Measurements from ENCODE around the gene ACTR3. TPM values are rescaled to one million over a fixed set of nuclear protein-coding genes. Genes with fewer than 3 reads are reported as not detected.

Gene ACTR3
- total RNA-seq, 1 donor from 2014 or later = 45.4 TPM

DNA sequence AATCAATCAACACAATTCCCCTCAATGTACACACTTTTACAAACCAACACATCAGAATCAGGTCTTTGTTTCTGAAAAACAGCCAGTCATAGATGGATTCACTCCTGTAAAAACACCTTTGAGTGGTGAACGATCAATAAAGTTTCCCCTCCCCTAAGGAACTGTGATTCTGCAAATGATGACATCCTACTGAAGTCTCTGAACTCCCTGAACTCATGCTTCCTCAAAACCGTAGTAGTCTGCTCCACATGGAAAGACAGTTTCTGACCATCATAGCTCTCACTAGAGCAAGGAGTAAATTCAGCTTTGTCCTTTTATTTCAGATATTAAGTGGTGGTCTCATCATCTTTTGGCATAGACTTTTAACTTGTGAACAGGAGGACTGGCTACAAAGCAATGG lies 43.5 kb upstream of the ACTR3 start:
- no peak for DNase-seq (ENCODE audit: low spot score in 2 of 2)
- H3K27ac ChIP-seq = no peak overlapping the region
- TF ChIP-seq, protein P1, sequence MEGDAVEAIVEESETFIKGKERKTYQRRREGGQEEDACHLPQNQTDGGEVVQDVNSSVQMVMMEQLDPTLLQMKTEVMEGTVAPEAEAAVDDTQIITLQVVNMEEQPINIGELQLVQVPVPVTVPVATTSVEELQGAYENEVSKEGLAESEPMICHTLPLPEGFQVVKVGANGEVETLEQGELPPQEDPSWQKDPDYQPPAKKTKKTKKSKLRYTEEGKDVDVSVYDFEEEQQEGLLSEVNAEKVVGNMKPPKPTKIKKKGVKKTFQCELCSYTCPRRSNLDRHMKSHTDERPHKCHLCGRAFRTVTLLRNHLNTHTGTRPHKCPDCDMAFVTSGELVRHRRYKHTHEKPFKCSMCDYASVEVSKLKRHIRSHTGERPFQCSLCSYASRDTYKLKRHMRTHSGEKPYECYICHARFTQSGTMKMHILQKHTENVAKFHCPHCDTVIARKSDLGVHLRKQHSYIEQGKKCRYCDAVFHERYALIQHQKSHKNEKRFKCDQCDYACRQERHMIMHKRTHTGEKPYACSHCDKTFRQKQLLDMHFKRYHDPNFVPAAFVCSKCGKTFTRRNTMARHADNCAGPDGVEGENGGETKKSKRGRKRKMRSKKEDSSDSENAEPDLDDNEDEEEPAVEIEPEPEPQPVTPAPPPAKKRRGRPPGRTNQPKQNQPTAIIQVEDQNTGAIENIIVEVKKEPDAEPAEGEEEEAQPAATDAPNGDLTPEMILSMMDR (IDR thresholded peaks at IDR 0.05) = no peak
- H3K4me1 ChIP-seq = no peaks in the 10 kb centered on the region
- no peaks in the 10 kb centered on the region for H3K36me3 ChIP-seq
- H3K9me3 ChIP-seq = no peaks in the 10 kb centered on the region
- intact Hi-C loops (cut with DNase I) = no loop called here
- no peaks in the 10 kb centered on the region for H3K27me3 ChIP-seq
- H3K4me3 ChIP-seq = no peak overlapping the region

DNA sequence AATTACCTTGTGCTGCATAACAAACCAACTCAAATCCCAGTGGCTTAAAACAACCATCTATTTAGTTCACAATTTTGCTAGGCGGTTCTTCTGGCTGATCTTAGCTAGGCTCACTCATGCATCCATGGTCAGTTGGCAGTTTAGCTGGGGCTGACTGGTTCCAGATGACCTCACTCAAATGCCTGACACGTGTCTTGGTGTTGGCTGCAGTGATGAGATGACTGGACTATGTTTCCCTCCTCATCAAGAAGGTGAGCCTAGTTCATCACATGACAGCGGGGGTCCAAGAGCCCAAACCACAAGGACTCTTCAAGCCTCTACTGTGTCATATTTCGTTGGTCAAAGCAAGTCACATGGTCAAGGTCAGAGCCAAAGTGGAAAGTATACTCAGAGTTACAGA lies 42.7 kb upstream of the ACTR3 start:
- no peak for DNase-seq (ENCODE audit: low spot score in 2 of 2)
- intact Hi-C loops (cut with DNase I) = no loop called here
- no peak overlapping the region for H3K4me3 ChIP-seq
- no peaks in the 10 kb centered on the region for H3K4me1 ChIP-seq
- TF ChIP-seq, protein P1 (IDR thresholded peaks at IDR 0.05) = no peak
- no peaks in the 10 kb centered on the region for H3K9me3 ChIP-seq
- no peaks in the 10 kb centered on the region for H3K36me3 ChIP-seq
- H3K27ac ChIP-seq = no peak overlapping the region
- no peaks in the 10 kb centered on the region for H3K27me3 ChIP-seq

DNA sequence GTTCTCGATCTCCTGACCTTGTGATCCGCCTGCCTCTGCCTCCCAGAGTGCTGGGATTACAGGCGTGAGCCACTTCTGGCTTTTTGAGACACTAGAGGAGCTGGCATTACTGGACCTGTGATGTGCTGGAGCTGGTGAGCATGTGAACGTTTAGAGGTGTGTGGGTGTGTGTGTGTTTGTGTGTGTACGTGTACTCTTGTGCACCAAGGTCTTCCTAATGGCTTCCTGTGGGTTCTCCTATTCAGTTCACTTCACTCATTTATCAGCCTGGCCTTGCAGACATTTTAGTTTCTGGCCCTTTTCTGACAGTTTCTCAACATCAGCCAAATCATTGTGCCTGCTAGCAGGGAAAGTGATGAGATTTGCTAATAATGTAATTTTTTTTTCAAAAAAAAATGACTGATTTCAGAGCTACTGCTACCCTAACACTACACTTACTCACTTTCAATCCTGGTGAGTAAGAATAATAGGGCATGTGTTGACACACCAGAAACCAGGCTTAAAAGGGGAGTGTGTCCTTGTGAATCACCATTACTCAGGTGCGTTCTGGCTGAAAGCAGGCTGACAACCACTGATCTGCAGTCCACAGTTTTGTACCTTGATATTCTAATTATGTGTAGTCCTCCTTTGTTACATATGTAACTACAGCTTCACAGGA lies 41.0 kb upstream of the ACTR3 start:
- Histone ChIP-seq H3K4me3 (no peak overlapping the region), H3K36me3 (no peaks in the 10 kb centered on the region), H3K27me3 (no peaks in the 10 kb centered on the region), H3K9me3 (no peaks in the 10 kb centered on the region), H3K27ac (no peak overlapping the region), H3K4me1 (no peaks in the 10 kb centered on the region)
- DNase-seq (ENCODE audit: low spot score in 2 of 2) = no peak
- TF ChIP-seq, protein P1 (IDR thresholded peaks at IDR 0.05) = no peak
- intact Hi-C loops (cut with DNase I) = no loop called here

DNA sequence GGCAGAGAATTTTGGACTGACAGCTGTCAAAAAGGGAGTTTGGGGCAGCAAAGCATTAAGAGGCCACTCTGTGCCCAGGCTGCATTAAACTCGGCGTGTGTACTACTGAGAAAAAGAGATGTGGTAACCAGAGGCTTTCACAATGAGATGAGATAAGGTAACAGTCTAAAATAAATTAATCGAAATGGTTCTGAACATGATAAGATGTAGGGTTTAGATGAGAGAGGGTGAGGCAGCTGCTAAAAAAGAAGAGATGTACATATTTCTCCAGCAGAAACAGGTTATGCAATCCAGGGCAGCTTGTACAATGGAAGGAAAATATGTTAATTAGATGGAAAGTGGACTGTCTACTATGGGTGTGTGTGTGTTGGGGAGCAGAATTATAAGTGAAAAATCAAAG lies 39.2 kb upstream of the ACTR3 start:
- Histone ChIP-seq H3K36me3 (no peaks in the 10 kb centered on the region), H3K9me3 (no peaks in the 10 kb centered on the region), H3K27me3 (no peaks in the 10 kb centered on the region), H3K4me3 (no peak overlapping the region), H3K4me1 (no peaks in the 10 kb centered on the region), H3K27ac (no peak overlapping the region)
- intact Hi-C loops (cut with DNase I) = no loop called here
- TF ChIP-seq, protein P1 (IDR thresholded peaks at IDR 0.05) = no peak
- no peak for DNase-seq (ENCODE audit: low spot score in 2 of 2)

DNA sequence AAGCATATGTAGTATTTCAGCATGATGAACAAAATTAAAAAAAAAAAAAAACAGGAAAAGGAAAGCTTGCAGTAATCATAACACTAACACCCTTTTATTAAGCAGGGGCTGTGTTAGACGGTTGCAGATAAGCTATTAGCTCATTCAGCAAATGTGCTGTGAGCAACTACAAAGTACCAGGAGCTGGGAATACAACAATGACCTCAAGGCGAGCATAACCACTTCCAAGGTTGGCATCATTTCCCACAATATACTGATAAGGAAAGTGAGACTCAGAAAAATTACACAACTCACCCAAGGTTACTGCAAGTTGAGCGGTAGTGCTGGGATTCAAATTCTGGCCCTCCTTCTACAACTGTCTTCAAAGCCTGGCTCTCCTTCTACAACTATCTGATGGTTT lies 38.2 kb upstream of the ACTR3 start:
- no peak for DNase-seq (ENCODE audit: low spot score in 2 of 2)
- intact Hi-C loops (cut with DNase I) = no loop called here
- TF ChIP-seq, protein P1 (IDR thresholded peaks at IDR 0.05) = no peak

DNA sequence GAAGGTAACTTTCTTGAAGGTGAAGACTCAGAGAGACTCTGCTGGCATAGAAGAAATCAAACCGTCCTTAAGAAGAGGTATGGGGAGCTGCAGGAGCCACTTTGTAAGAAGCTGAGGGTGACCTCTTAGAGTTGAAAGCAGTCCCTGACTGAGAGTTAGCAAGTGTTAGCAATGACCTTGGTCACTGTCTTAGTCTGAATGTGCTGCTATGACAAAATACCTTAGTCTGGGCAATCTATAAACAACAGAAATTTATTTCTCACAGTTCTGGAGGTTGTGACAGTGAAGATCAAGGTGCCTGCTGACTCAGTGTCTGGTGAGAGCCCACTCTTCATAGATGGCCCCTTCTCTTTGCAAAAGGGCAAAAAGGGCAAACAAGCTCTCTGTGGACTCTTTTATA lies 35.7 kb upstream of the ACTR3 start:
- TF ChIP-seq, protein P1 (IDR thresholded peaks at IDR 0.05) = no peak
- Histone ChIP-seq H3K9me3 (no peaks in the 10 kb centered on the region), H3K4me1 (no peaks in the 10 kb centered on the region), H3K27me3 (no peaks in the 10 kb centered on the region), H3K4me3 (no peak overlapping the region), H3K36me3 (no peaks in the 10 kb centered on the region), H3K27ac (no peak overlapping the region)
- DNase-seq (ENCODE audit: low spot score in 2 of 2) = no peak
- intact Hi-C loops (cut with DNase I) = no loop called here

More for the DNA sequence above, 38.2 kb upstream of the ACTR3 start:
- no peaks in the 10 kb centered on the region for H3K4me1 ChIP-seq
- no peak overlapping the region for H3K27ac ChIP-seq
- no peak overlapping the region for H3K4me3 ChIP-seq
- no peaks in the 10 kb centered on the region for H3K27me3 ChIP-seq
- no peaks in the 10 kb centered on the region for H3K36me3 ChIP-seq
- no peaks in the 10 kb centered on the region for H3K9me3 ChIP-seq

All from ascending aorta (tissue), 2 donors.